Glutamatergic neuron (in vitro differentiated cells): ENCODE results near the gene UGT3A2. TPM values are rescaled to one million over a fixed set of nuclear protein-coding genes. Genes with fewer than 3 reads are reported as not detected.
"Not testable (repeated sequence)": the region's sequence is repeated elsewhere in the genome, so short reads cannot be mapped to it uniquely, and the experiment has no call there.

ENCODE experiments used
- DNase-seq: peaks from one replicate; pipeline ENCODE4 v3.0.0; 2022
- H3K27ac Mint-ChIP-seq: one replicate; pipeline ENCODE4 v1.8.0; 2020; ENCODE audit warnings: mild to moderate bottlenecking, mixed read lengths, inconsistent platforms; ENCODE audit not compliant: unreplicated experiment
- H3K27me3 Mint-ChIP-seq: one replicate; pipeline ENCODE4 v1.8.0; 2020; ENCODE audit warnings: mild to moderate bottlenecking, moderate library complexity, mixed read lengths, inconsistent platforms; ENCODE audit not compliant: unreplicated experiment
- H3K36me3 Mint-ChIP-seq: one replicate; pipeline ENCODE4 v1.8.0; 2020; ENCODE audit warnings: mild to moderate bottlenecking, mixed read lengths, inconsistent platforms; ENCODE audit not compliant: unreplicated experiment
- H3K4me1 Mint-ChIP-seq: one replicate; pipeline ENCODE4 v1.8.0; 2020; ENCODE audit warnings: mild to moderate bottlenecking, low read depth, mixed read lengths, inconsistent platforms; ENCODE audit not compliant: unreplicated experiment
- H3K4me3 Mint-ChIP-seq: one replicate; pipeline ENCODE4 v1.8.0; 2020; ENCODE audit warnings: mild to moderate bottlenecking, mixed read lengths, inconsistent platforms; ENCODE audit not compliant: unreplicated experiment
- H3K9me3 Mint-ChIP-seq: one replicate; pipeline ENCODE4 v1.8.0; 2020; ENCODE audit warnings: mild to moderate bottlenecking, moderate library complexity, mixed read lengths, inconsistent platforms; ENCODE audit not compliant: unreplicated experiment
- total RNA-seq: library from RNA; stranded (reverse); fragmentation: NEBNext Ultra II Directional; extraction: Animal tissue kit (Norgen Biotek cat#: 25700); gene quantifications from one replicate; pipeline ENCODE4 v1.2.1, GENCODE V29; 2021; ENCODE audit not compliant: unreplicated experiment
- TF ChIP-seq, protein P1 (sequence below): fragments of 200-600 bp; sonication (generic); IDR thresholded peaks from one replicate; pipeline ENCODE4 v1.5.0; 2021; ENCODE audit not compliant: partially characterized antibody, unreplicated experiment

The UGT3A2 gene
- total RNA-seq, 1 donor from 2014 or later: 0.37 TPM

DNA sequence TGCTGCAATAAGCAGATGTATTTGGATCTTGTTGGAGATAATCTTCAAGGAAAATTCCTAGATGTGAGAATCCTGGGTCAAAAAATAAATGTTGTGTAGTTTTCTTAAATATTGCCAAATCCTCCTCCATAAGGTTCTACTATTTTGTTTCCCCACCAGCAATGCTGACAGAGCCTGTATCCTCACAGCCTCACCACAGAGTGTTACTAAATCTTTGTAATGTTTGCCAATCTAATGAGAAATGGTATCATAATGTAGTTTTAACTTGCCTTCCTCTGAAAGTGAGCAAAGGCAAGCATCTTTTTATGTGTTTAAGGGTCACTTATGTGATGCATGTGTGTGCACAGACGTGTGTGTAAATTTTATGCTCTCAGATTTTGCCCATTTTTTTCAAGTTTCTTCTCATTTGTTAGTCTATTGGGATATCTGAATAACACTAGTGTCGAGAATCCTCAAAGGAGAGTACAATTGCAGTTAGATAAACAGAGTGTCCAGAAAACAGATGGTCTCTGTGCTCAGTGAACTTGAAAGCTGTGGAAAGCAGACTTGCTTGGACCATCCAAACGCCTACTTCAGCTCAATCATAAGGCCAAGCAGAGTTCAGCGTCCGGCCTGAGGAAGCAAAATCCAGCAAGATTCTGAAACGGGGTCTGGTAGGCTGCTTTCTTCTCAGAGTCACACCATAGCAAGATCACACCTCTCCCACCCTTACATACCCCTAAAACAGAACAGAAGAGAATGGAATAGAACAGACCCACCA lies 39.8 kb downstream of the UGT3A2 start:
- no peaks in the 10 kb centered on the region for H3K27me3 Mint-ChIP-seq
- TF ChIP-seq, protein P1, sequence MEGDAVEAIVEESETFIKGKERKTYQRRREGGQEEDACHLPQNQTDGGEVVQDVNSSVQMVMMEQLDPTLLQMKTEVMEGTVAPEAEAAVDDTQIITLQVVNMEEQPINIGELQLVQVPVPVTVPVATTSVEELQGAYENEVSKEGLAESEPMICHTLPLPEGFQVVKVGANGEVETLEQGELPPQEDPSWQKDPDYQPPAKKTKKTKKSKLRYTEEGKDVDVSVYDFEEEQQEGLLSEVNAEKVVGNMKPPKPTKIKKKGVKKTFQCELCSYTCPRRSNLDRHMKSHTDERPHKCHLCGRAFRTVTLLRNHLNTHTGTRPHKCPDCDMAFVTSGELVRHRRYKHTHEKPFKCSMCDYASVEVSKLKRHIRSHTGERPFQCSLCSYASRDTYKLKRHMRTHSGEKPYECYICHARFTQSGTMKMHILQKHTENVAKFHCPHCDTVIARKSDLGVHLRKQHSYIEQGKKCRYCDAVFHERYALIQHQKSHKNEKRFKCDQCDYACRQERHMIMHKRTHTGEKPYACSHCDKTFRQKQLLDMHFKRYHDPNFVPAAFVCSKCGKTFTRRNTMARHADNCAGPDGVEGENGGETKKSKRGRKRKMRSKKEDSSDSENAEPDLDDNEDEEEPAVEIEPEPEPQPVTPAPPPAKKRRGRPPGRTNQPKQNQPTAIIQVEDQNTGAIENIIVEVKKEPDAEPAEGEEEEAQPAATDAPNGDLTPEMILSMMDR: no peak
- H3K4me1 Mint-ChIP-seq: no peaks in the 10 kb centered on the region
- no peaks in the 10 kb centered on the region for H3K9me3 Mint-ChIP-seq
- H3K4me3 Mint-ChIP-seq: no peak overlapping the region
- H3K36me3 Mint-ChIP-seq: no peaks in the 10 kb centered on the region
- H3K27ac Mint-ChIP-seq: no peak overlapping the region
- DNase-seq: no peak

DNA sequence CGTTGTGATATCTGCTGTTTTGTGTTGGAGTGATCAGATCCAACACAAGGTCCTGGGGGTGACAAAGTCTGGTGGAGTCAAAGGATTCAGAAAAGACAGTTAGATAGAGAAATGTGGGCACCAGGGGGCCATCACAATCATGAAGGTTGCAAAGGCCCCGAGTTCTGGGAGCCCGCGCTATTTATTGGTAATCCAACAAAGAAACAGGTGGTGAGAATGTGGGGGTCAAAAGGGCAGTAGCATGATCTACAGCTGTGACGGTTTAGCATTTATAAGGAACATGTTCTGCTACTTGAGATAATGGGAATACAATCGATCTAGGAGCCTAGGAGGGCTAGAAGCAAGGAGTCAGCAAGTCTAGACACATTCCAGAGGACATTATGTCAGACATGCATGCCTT lies 44.4 kb downstream of the UGT3A2 start:
- H3K27me3 Mint-ChIP-seq, DNase-seq, H3K9me3 Mint-ChIP-seq, H3K4me1 Mint-ChIP-seq, H3K36me3 Mint-ChIP-seq, H3K4me3 Mint-ChIP-seq, H3K27ac Mint-ChIP-seq: not testable (repeated sequence)

DNA sequence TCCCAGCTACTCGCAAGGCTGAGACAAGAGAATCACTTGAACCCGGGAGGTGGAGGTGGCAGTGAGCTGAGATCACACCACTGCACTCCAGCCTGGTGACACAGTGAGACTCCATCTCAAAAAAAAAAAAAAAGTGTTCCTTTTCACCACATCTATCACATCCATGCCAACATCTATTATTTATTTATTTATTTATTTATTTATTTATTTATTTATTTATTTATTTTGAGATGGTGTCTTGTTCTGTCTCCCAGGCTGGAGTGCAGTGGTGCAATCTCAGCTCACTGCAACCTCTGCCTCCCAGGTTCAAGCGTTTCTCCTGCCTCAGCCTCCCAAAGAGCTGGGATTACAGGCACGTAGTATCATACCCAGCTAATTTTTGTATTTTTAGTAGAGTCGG lies 47.1 kb downstream of the UGT3A2 start:
- not testable (repeated sequence) for DNase-seq, H3K9me3 Mint-ChIP-seq, H3K4me1 Mint-ChIP-seq, H3K27me3 Mint-ChIP-seq, H3K27ac Mint-ChIP-seq, H3K36me3 Mint-ChIP-seq, H3K4me3 Mint-ChIP-seq

DNA sequence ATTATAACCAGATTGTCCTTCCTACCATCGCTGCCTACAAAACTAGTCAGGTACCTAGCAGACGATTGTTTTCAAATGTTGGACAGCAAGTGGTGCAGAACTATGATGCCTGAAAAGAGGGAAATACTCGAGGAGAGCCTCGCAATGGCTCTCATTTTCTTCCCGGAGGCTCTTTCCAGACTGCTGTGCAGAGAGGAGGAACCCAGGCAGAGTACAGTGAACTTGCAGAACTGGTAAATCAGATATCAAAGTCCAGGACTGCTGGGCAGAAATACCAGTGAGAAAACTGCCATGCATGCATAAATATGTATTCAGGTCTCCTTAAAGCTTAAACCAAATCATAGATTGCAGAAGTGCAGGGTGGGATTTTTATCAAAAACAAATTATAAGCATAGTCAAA lies 49.1 kb downstream of the UGT3A2 start:
- TF ChIP-seq, protein P1: no peak
- Mint-ChIP-seq H3K27me3 (no peaks in the 10 kb centered on the region), H3K4me1 (no peaks in the 10 kb centered on the region), H3K36me3 (no peaks in the 10 kb centered on the region), H3K4me3 (no peak overlapping the region), H3K9me3 (no peaks in the 10 kb centered on the region), H3K27ac (no peak overlapping the region)
- no peak for DNase-seq

DNA sequence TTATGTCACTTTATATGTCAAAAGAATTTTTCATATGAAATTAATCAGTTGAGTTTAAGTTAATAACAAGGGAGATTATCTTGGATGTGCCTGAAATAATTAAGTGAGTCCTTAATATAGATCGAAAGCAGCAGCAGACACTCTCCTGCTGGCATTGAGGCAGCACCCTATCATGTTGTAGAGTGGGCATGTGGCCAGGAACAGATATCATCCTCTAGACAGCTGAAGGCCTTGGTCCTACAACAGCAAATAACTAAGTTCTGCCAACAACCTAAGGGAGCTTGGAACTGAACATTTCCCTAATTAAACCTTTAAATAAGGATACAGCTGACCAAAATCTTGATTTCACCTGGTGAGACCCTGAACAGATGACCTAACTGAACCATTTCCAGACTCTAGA lies 49.7 kb downstream of the UGT3A2 start:
- H3K27me3 Mint-ChIP-seq: no peaks in the 10 kb centered on the region
- H3K4me3 Mint-ChIP-seq: no peak overlapping the region
- H3K4me1 Mint-ChIP-seq: no peaks in the 10 kb centered on the region
- H3K9me3 Mint-ChIP-seq: no peaks in the 10 kb centered on the region
- no peak for DNase-seq
- no peak overlapping the region for H3K27ac Mint-ChIP-seq
- H3K36me3 Mint-ChIP-seq: no peaks in the 10 kb centered on the region
- TF ChIP-seq, protein P1: no peak

DNA sequence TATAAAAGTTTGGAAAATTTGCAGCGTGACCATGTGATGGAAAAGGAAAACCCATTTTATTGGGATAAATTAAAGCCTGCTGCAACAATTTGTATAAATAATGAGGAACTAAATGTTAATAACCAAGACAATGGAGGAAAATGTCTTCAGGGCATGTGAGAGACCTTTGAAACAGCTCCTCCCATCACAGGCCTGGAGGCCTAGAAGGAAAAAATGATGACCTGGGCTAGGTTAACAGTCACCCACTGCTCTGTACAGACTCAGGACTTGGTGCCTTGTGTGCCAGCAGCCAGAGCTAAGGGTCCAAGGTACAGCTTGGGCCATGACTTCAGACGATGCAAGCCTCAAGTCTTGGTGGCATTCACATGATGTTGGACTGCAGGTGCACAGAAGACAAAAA lies 53.5 kb downstream of the UGT3A2 start:
- Mint-ChIP-seq H3K4me1 (no peaks in the 10 kb centered on the region), H3K4me3 (no peak overlapping the region), H3K27me3 (no peaks in the 10 kb centered on the region), H3K36me3 (peaks cover 5% of the 10 kb centered on the region), H3K27ac (no peak overlapping the region), H3K9me3 (peaks cover 9% of the 10 kb centered on the region)
- TF ChIP-seq, protein P1: no peak
- no peak for DNase-seq
